ENCODE data around the gene L1TD1.
"Not testable (repeated sequence)": the region's sequence is repeated elsewhere in the genome, so short reads cannot be mapped to it uniquely, and the experiment has no call there.

L1TD1 gene

GRCh38 chr1:62184336-62184735 is 10.3 kb upstream of the L1TD1 start:
- no peak for TF ChIP-seq CTCF (IDR thresholded peaks at IDR 0.05; ENCODE audit: low read depth, low read length, missing control alignments)
- in situ Hi-C loops (cut with HindIII; ENCODE audit: low pct_ligation_motif_present, low sequenced_read_pairs), result no loop called here
- H3K4me3 ChIP-seq (ENCODE audit: low read depth, low read length), result no peak overlapping the region

GRCh38 chr1:62185233-62185632 is 9.4 kb upstream of the L1TD1 start:
- H3K27ac ChIP-seq; in situ Hi-C loops (cut with HindIII; ENCODE audit: low pct_ligation_motif_present, low sequenced_read_pairs); H3K36me3 ChIP-seq (replicated peaks); DNase-seq; H3K4me3 ChIP-seq (ENCODE audit: low read depth, low read length); H3K27me3 ChIP-seq (replicated peaks): not testable (repeated sequence)

More at GRCh38 chr1:62184336-62184735, 10.3 kb upstream of the L1TD1 start:
- Histone ChIP-seq H3K36me3 (replicated peaks) (no peaks in the 10 kb centered on the region), H3K27me3 (replicated peaks) (no peaks in the 10 kb centered on the region), H3K27ac (no peak overlapping the region)
- no peak for DNase-seq

DNA sequence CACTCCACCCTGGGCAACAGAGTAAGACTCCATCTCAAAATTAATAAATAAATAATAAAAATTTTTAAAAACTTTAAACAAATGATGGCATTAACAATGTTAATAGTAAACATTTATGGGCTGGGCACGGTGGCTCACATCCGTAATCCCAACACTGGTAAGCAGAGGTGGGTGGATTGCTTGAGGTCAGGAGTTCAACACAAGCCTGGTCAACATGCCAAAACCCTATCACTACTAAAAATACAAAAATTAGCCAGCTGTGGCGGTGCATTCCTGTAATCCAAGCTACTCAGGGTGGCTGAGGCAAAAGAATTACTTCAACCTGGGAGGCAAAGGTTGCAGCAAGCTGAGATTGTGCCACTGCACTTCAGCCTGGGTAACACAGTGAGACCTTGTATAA is 9.0 kb upstream of the L1TD1 start:
- in situ Hi-C loops (cut with HindIII; ENCODE audit: low pct_ligation_motif_present, low sequenced_read_pairs), result no loop called here
- no peaks in the 10 kb centered on the region for H3K36me3 ChIP-seq (replicated peaks)

GRCh38 chr1:62187548-62187947 is 7.1 kb upstream of the L1TD1 start:
- H3K27ac ChIP-seq, result no peak overlapping the region
- no peak for DNase-seq
- in situ Hi-C loops (cut with HindIII; ENCODE audit: low pct_ligation_motif_present, low sequenced_read_pairs), result no loop called here
- no peak for TF ChIP-seq CTCF (IDR thresholded peaks at IDR 0.05; ENCODE audit: low read depth, low read length, missing control alignments)
- no peaks in the 10 kb centered on the region for H3K36me3 ChIP-seq (replicated peaks)
- H3K27me3 ChIP-seq (replicated peaks), result no peaks in the 10 kb centered on the region
- no peak overlapping the region for H3K4me3 ChIP-seq (ENCODE audit: low read depth, low read length)

More for the DNA sequence above, 9.0 kb upstream of the L1TD1 start:
- Histone ChIP-seq H3K27ac (no peak overlapping the region), H3K27me3 (replicated peaks) (no peaks in the 10 kb centered on the region), H3K4me3 (ENCODE audit: low read depth, low read length) (no peak overlapping the region)
- no peak for TF ChIP-seq CTCF (IDR thresholded peaks at IDR 0.05; ENCODE audit: low read depth, low read length, missing control alignments)
- DNase-seq, result no peak

DNA sequence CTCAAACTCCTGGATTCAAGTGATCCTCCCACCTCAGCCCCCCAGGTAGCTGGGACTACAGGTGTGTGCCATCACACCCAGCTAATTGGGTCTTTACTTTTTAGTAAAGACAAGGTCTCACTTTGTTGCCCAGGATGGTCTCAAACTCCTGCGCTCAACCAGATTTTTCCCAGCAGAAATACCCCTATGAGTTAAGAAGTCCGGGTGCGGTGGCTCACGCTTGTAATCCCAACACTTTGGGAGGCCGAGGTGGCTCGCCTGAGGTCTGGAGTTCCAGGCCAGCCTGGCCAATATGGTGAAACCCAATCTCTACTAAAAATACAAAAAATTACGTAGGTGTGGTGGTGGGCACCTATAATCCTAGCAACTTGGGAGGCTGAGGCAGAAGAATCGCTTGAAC is 6.5 kb upstream of the L1TD1 start:
- in situ Hi-C loops (cut with HindIII; ENCODE audit: low pct_ligation_motif_present, low sequenced_read_pairs), result no loop called here
- no peak overlapping the region for H3K27ac ChIP-seq
- DNase-seq, result no peak
- H3K4me3 ChIP-seq (ENCODE audit: low read depth, low read length), result no peak overlapping the region
- no peak for TF ChIP-seq CTCF (IDR thresholded peaks at IDR 0.05; ENCODE audit: low read depth, low read length, missing control alignments)
- no peaks in the 10 kb centered on the region for H3K36me3 ChIP-seq (replicated peaks)
- no peaks in the 10 kb centered on the region for H3K27me3 ChIP-seq (replicated peaks)

GRCh38 chr1:62196086-62196690 is 1.5 kb downstream of the L1TD1 start:
- Histone ChIP-seq H3K27ac (no peak overlapping the region), H3K27me3 (replicated peaks) (peaks cover 3% of the 10 kb centered on the region), H3K36me3 (replicated peaks) (no peaks in the 10 kb centered on the region), H3K4me3 (ENCODE audit: low read depth, low read length) (no peak overlapping the region)
- in situ Hi-C loops (cut with HindIII; ENCODE audit: low pct_ligation_motif_present, low sequenced_read_pairs), result no loop called here
- TF ChIP-seq CTCF (IDR thresholded peaks at IDR 0.05; ENCODE audit: low read depth, low read length, missing control alignments), result no peak
- DNase-seq, result no peak

Measured in brain microvascular endothelial cell (primary cell).